Lung (tissue), 12 donors: Measurements from ENCODE around the gene THUMPD3. TPM values are rescaled to one million over a fixed set of nuclear protein-coding genes. Genes with fewer than 3 reads are reported as not detected.

ENCODE experiments used
- ATAC-seq: fragments of 200-7000 bp; cut with Tn5 transposase; one replicate; pipeline ENCODE4 v1.9.1; 2020; ENCODE audit warnings: moderate number of reproducible peaks; ENCODE audit not compliant: insufficient read depth, low FRiP score
- DNase-seq, 3 donors: peaks; one replicate each; pipeline ENCODE4 v3.0.0-alpha.2; 2013 to 2017
- H3K27ac ChIP-seq, 2 donors: one replicate each; pipeline ENCODE4 v1.5.1; 2013; ENCODE audit warnings: mild to moderate bottlenecking in 2 of 2, moderate library complexity in 2 of 2, control low read depth in 1 of 2, inconsistent platforms in 1 of 2, low read depth in 1 of 2, low read length in 1 of 2
- H3K27me3 ChIP-seq, 3 donors: one replicate each; pipeline ENCODE4 v1.5.1; 2013; ENCODE audit warnings: low read length in 2 of 3; ENCODE audit not compliant: control insufficient read depth in 3 of 3, insufficient read depth in 3 of 3
- H3K36me3 ChIP-seq, 4 donors: one replicate each; pipeline ENCODE4 v1.5.1; 2013; ENCODE audit warnings: low read length in 4 of 4, mild to moderate bottlenecking in 1 of 4, moderate library complexity in 1 of 4; ENCODE audit not compliant: control insufficient read depth in 4 of 4, insufficient read depth in 4 of 4
- H3K4me1 ChIP-seq, 5 donors: one replicate each; pipeline ENCODE4 v1.5.1; 2013; ENCODE audit warnings: low read length in 5 of 5, mild to moderate bottlenecking in 2 of 5, moderate library complexity in 1 of 5; ENCODE audit not compliant: control insufficient read depth in 5 of 5, insufficient read depth in 5 of 5
- H3K4me3 ChIP-seq: one replicate; pipeline ENCODE4 v1.5.1; 2013; ENCODE audit warnings: mild to moderate bottlenecking, control low read depth, moderate library complexity
- H3K9ac ChIP-seq, 2 donors: one replicate each; pipeline ENCODE4 v1.5.1; 2013; ENCODE audit warnings: low read length in 2 of 2, control low read depth in 1 of 2; ENCODE audit not compliant: insufficient read depth in 1 of 2
- H3K9me3 ChIP-seq, 4 donors: one replicate each; pipeline ENCODE4 v1.5.1; 2013; ENCODE audit warnings: low read length in 3 of 4, mild to moderate bottlenecking in 1 of 4, moderate library complexity in 1 of 4; ENCODE audit not compliant: control insufficient read depth in 4 of 4, insufficient read depth in 3 of 4
- WGBS, 2 donors: extraction: QIAGEN DNeasy Blood & Tissue Kit; methylation state at CpG; one replicate each; pipeline ENCODE4 v1.1.7; 2013; 5-methylcytosine and 5-hydroxymethylcytosine counted together
- polyA plus RNA-seq, 2 donors: library from polyadenylated mRNA; stranded (reverse); fragments of 200-250 nt; gene quantifications; one replicate each; pipeline ENCODE4 v1.2.1, GENCODE V29; 2013
- total RNA-seq, 2 donors: library from RNA; depleted of rRNA in 1 of 2; stranded (reverse); fragments of >200 nt in 1 of 2; gene quantifications; one replicate each; pipeline ENCODE4 v1.2.1, GENCODE V29; 2014 to 2021
- TF ChIP-seq, protein P1 (sequence below): IDR thresholded peaks from 2 replicates; pipeline ENCODE4 v1.5.1; 2012; ENCODE audit warnings: mild to moderate bottlenecking; ENCODE audit errors: control extremely low read depth, extremely low read depth
- donor health status: control.
- donor health status: control.
- donor health status: Bipolar disorder and iron deficiency.
- donor health status: healthy.
- donor health status: DM: yes; HTN: yes; CAD: no.

Gene THUMPD3
- total and polyA plus RNA-seq, 4 donors = 28.6 to 37.2 (median 31.8) TPM

DNA sequence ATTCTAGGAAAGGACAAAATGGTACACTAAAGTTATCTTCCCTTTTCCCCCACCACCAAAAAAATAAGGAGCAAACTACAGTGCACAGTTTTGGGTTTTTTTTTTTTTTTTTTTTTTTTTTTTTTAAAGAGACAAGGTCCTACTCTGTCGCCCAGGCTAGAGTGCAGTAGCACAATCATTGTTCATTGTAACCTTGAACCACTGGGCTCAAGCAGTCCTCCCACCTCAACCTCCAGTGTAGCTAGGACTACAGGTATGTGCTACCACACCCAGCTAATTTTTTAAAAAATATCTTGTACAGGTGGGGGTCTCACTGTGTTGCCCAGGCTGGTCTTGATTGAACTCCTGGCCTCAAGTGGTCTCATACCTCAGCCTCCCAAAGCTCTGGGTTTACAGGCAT lies 49.4 kb downstream of the THUMPD3 start:
- TF ChIP-seq, protein P1, sequence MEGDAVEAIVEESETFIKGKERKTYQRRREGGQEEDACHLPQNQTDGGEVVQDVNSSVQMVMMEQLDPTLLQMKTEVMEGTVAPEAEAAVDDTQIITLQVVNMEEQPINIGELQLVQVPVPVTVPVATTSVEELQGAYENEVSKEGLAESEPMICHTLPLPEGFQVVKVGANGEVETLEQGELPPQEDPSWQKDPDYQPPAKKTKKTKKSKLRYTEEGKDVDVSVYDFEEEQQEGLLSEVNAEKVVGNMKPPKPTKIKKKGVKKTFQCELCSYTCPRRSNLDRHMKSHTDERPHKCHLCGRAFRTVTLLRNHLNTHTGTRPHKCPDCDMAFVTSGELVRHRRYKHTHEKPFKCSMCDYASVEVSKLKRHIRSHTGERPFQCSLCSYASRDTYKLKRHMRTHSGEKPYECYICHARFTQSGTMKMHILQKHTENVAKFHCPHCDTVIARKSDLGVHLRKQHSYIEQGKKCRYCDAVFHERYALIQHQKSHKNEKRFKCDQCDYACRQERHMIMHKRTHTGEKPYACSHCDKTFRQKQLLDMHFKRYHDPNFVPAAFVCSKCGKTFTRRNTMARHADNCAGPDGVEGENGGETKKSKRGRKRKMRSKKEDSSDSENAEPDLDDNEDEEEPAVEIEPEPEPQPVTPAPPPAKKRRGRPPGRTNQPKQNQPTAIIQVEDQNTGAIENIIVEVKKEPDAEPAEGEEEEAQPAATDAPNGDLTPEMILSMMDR = no peak
- no peak overlapping the region for H3K4me3 ChIP-seq
- DNase-seq = no peak
- peaks cover 0 to 8% (median 2%) of the 10 kb centered on the region in 4 donors for H3K36me3 ChIP-seq
- H3K9me3 ChIP-seq = no peaks in the 10 kb centered on the region
- no peak overlapping the region for H3K27ac ChIP-seq
- no peaks in the 10 kb centered on the region for H3K27me3 ChIP-seq
- peaks cover 0 to 29% (median 0%) of the 10 kb centered on the region in 5 donors for H3K4me1 ChIP-seq
- 83 to 96% methylated on average over 1 of the region's 1 CpG for WGBS, 2 donors
- H3K9ac ChIP-seq = no peak overlapping the region
- ATAC-seq = no peak

- no peak overlapping the region for H3K27ac ChIP-seq
- peaks cover 0 to 26% (median 0%) of the 10 kb centered on the region in 5 donors for H3K4me1 ChIP-seq
- H3K27me3 ChIP-seq = no peaks in the 10 kb centered on the region
- DNase-seq (no peak), ATAC-seq (no peak)
- no peaks in the 10 kb centered on the region for H3K9me3 ChIP-seq
- no peak overlapping the region for H3K9ac ChIP-seq
- TF ChIP-seq, protein P1 = no peak
- H3K4me3 ChIP-seq = no peak overlapping the region
- H3K36me3 ChIP-seq = peaks cover 0 to 8% (median 2%) of the 10 kb centered on the region in 4 donors
Measured at GRCh38 chr3:9414826-9415225, 52.0 kb downstream of the THUMPD3 start.

- Histone ChIP-seq H3K27ac (peak overlapping the region; percentile 7 to 11), H3K9me3 (no peaks in the 10 kb centered on the region), H3K4me3 (no peak overlapping the region), H3K27me3 (no peaks in the 10 kb centered on the region), H3K36me3 (peaks cover 0 to 8% (median 2%) of the 10 kb centered on the region in 4 donors), H3K9ac (no peak overlapping the region), H3K4me1 (peaks cover 0 to 22% (median 0%) of the 10 kb centered on the region in 5 donors)
- WGBS, 2 donors = 87 to 94% methylated on average over 6 of the region's 6 CpGs
- TF ChIP-seq, protein P1 = no peak
- DNase-seq (no peak), ATAC-seq (no peak)
Measured at GRCh38 chr3:9415485-9416138, 52.8 kb downstream of the THUMPD3 start.
